Uterus (tissue), 4 donors: ENCODE measurements around the gene ADARB2. TPM values are rescaled to one million over a fixed set of nuclear protein-coding genes. Genes with fewer than 3 reads are reported as not detected.

Source experiments
- DNase-seq, 2 donors: peaks; one replicate each; pipeline ENCODE4 v3.0.0-alpha.2; 2019 to 2020
- H3K27ac ChIP-seq, 2 donors: fragments of 200-600 bp; sonication (generic); 1 replicate in 1 of 2; 2 replicates in 1 of 2; pipeline ENCODE4 v1.5.1; 2016 to 2018
- H3K27me3 ChIP-seq, 2 donors: fragments of 200-600 bp; sonication (generic); one replicate each; pipeline ENCODE4 v1.5.1; 2018 to 2019; ENCODE audit warnings: control low read depth in 1 of 2
- H3K36me3 ChIP-seq, 2 donors: fragments of 200-600 bp; sonication (generic); one replicate each; pipeline ENCODE4 v1.5.1; 2019; ENCODE audit warnings: control low read depth in 1 of 2
- H3K4me1 ChIP-seq, 2 donors: fragments of 200-600 bp; sonication (generic); one replicate each; pipeline ENCODE4 v1.5.1; 2018 to 2019; ENCODE audit warnings: control low read depth in 1 of 2
- H3K4me3 ChIP-seq, 2 donors: fragments of 200-600 bp; sonication (generic); 1 replicate in 1 of 2; 2 replicates in 1 of 2; pipeline ENCODE4 v1.5.1; 2018 to 2019; ENCODE audit warnings: mild to moderate bottlenecking in 1 of 2
- H3K9me3 ChIP-seq, 2 donors: fragments of 200-600 bp; sonication (generic); one replicate each; pipeline ENCODE4 v1.5.1; 2019; ENCODE audit warnings: control low read depth in 1 of 2
- POLR2A ChIP-seq, 2 donors: fragments of 450-650 bp; IDR thresholded peaks; one replicate each; pipeline ENCODE4 v1.6.1; 2016; ENCODE audit warnings: antibody characterized with exemption in 2 of 2, mild to moderate bottlenecking in 1 of 2, moderate library complexity in 1 of 2
- intact Hi-C: fragments of 100-400 bp; cut with DNase I; formaldehyde crosslinking; loops from one replicate; pipeline ENCODE4 v1.15.1; 2023; ENCODE audit warnings: low total_unique reads
- total RNA-seq, 4 donors: library from RNA; depleted of rRNA in 3 of 4; stranded (reverse); fragments of >200 nt in 3 of 4; gene quantifications; one replicate each; pipeline versions ENCODE4 v1.1.0 to v1.2.4, GENCODE V29; 2014 to 2023
- TF ChIP-seq, protein P1 (sequence below), 4 experiments: fragments of 200-600 bp in 2 of 4; fragments of 450-650 bp in 2 of 4; sonication (generic) in 2 of 4; IDR thresholded peaks; one replicate each; pipeline ENCODE4 v1.5.1; 2016 to 2019; ENCODE audit warnings: antibody characterized with exemption in 4 of 4, mild to moderate bottlenecking in 2 of 4, moderate library complexity in 1 of 4
- donor health status: DM: yes; HTN: yes; CAD: no.

ADARB2 gene
- total RNA-seq, 4 donors from 2014 or later, result 0.76 to 2.6 (median 2.0) TPM; not detected in 1

DNA sequence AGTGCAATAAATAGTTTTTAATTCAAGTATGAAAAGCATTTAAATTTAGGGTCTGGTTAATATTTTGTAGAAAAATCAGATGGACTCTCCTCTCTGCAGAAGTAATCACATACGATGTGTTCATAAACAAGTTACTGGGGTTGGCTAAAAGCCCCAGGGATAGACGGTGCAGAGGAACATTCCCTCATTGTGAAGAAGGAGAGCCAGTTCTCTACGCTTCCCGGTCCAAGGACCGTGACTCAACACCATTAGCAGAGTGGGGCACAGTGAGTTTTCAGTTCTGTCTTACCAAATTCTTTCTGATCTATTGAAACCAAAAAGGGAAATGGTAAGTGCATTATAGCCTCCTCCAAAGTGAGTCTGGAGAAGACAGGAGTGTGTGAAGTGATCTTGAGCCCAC is 353.3 kb downstream of the ADARB2 start:
- Histone ChIP-seq H3K27me3 (no peaks in the 10 kb centered on the region), H3K9me3 (no peaks in the 10 kb centered on the region), H3K4me3 (no peak overlapping the region), H3K36me3 (no peaks in the 10 kb centered on the region), H3K27ac (no peak overlapping the region), H3K4me1 (no peaks in the 10 kb centered on the region)
- intact Hi-C loops, result no loop called here
- DNase-seq, result no peak
- TF ChIP-seq, protein P1, sequence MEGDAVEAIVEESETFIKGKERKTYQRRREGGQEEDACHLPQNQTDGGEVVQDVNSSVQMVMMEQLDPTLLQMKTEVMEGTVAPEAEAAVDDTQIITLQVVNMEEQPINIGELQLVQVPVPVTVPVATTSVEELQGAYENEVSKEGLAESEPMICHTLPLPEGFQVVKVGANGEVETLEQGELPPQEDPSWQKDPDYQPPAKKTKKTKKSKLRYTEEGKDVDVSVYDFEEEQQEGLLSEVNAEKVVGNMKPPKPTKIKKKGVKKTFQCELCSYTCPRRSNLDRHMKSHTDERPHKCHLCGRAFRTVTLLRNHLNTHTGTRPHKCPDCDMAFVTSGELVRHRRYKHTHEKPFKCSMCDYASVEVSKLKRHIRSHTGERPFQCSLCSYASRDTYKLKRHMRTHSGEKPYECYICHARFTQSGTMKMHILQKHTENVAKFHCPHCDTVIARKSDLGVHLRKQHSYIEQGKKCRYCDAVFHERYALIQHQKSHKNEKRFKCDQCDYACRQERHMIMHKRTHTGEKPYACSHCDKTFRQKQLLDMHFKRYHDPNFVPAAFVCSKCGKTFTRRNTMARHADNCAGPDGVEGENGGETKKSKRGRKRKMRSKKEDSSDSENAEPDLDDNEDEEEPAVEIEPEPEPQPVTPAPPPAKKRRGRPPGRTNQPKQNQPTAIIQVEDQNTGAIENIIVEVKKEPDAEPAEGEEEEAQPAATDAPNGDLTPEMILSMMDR (IDR thresholded peaks at IDR 0.05), result no peak
- TF ChIP-seq POLR2A (IDR thresholded peaks at IDR 0.05), result no peak

DNA sequence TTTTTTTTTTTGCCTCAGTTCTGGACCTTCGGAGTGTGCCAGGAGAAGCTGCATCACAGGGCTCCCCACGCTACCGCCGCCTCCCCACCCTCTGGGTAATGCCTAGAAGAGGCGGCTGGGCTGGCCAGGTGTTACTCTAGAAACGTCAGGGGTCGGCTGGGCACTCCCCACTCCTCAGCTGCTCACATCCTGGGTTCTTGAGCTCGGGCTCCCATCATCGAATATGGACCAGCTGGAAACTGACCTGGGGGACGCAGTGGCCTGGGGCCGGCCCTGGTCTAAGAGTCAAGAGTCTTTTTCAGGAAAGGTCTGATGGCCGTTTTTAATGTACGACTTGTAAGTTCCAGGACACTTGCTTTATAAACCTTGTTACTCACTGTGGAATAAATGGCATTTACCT is 354.6 kb downstream of the ADARB2 start:
- intact Hi-C loops, result no loop called here
- Histone ChIP-seq H3K9me3 (no peaks in the 10 kb centered on the region), H3K4me3 (no peak overlapping the region), H3K27me3 (no peaks in the 10 kb centered on the region), H3K36me3 (no peaks in the 10 kb centered on the region), H3K27ac (no peak overlapping the region), H3K4me1 (no peaks in the 10 kb centered on the region)
- no peak for TF ChIP-seq POLR2A (IDR thresholded peaks at IDR 0.05)
- TF ChIP-seq, protein P1 (IDR thresholded peaks at IDR 0.05), result no peak
- no peak for DNase-seq

DNA sequence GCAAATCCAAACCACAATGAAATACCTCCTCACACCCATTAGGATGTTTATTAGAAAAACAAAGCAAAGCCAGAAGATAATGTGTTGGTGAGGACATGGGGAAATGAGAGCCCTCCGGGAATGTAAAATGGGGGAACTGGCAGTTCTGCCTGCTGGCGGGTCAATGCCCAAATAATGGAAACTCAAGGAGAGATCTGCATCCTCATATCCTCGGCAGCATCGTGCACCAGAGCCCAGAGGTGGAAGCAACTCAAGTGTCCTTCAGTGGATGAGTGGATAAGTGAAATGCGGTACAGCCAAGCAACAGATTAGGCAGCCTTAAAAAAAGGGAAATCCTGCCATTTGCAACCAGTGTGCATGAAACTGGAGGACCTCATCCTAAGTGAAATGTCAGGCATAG is 356.0 kb downstream of the ADARB2 start:
- Histone ChIP-seq H3K4me1 (no peaks in the 10 kb centered on the region), H3K27ac (no peak overlapping the region), H3K36me3 (no peaks in the 10 kb centered on the region), H3K9me3 (no peaks in the 10 kb centered on the region), H3K27me3 (no peaks in the 10 kb centered on the region), H3K4me3 (no peak overlapping the region)
- DNase-seq, result no peak
- TF ChIP-seq, protein P1 (IDR thresholded peaks at IDR 0.05), result no peak
- no peak for TF ChIP-seq POLR2A (IDR thresholded peaks at IDR 0.05)
- intact Hi-C loops, result no loop called here

DNA sequence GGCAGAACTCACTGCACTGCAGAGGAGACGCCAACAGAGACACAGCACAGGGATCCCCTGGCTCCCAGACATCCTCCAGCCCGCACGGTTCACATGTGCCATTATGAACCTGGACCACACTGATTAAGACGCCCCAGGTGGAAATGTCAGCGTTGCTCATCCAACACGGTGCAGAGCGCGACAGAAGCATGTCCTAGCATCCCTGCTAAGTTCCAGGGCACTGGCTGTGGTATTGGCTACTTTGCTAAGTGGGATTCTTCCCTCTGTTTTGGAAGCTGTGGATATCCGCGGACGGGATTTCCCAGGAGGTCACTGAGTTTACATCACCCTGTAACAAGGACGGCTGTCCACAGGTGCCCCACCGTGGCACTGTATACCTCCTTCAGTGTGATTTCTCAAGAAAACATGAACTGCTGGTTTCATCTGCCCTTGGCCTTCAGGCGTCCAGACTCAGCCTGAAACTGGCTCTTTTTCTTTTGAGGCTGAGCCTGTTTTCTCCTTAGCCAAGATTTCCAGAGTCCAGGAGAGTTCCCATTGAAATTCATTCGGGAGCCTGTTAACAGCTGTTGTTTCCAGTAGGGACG is 357.1 kb downstream of the ADARB2 start:
- Histone ChIP-seq H3K4me1 (no peaks in the 10 kb centered on the region), H3K9me3 (no peaks in the 10 kb centered on the region), H3K27ac (no peak overlapping the region), H3K4me3 (no peak overlapping the region), H3K27me3 (no peaks in the 10 kb centered on the region), H3K36me3 (no peaks in the 10 kb centered on the region)
- no peak for DNase-seq
- intact Hi-C loops, result no loop called here
- no peak for TF ChIP-seq POLR2A (IDR thresholded peaks at IDR 0.05)
- TF ChIP-seq, protein P1 (IDR thresholded peaks at IDR 0.05), result no peak

DNA sequence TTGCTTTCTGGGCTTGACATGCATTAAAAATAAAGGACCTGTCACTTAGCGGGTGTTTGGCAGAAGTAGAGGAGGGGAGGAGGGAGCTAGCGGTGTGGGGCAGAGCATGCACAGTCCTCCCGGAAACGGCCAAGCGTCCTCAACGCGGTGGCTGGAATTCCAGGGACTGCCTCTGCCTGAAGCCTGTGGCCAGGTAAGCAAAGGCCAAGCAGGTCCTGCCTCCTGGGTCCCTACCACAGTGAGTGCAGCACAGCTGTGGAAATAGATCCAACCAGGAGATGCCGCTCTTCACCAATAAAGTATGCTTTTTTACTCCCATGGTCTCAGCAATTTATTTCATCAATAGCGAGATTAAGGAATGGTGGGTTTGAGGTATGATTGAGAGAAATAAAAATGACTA is 357.7 kb downstream of the ADARB2 start:
- intact Hi-C loops, result no loop called here
- H3K27me3 ChIP-seq, result no peaks in the 10 kb centered on the region
- TF ChIP-seq, protein P1 (IDR thresholded peaks at IDR 0.05), result no peak
- TF ChIP-seq POLR2A (IDR thresholded peaks at IDR 0.05), result no peak
- H3K4me3 ChIP-seq, result no peak overlapping the region
- H3K36me3 ChIP-seq, result no peaks in the 10 kb centered on the region
- DNase-seq, result no peak
- H3K27ac ChIP-seq, result no peak overlapping the region
- H3K4me1 ChIP-seq, result no peaks in the 10 kb centered on the region
- H3K9me3 ChIP-seq, result no peaks in the 10 kb centered on the region
